GM19467 (cell line): Measurements from ENCODE around the gene FYB1.

ENCODE experiments used
- ATAC-seq: cut with Tn5 transposase; IDR thresholded peaks from one replicate; pipeline ENCODE4 v1.9.1; 2021; ENCODE audit warnings: mild to moderate bottlenecking, moderate library complexity; ENCODE audit not compliant: unreplicated experiment

The FYB1 gene

GRCh38 chr5:39208471-39208870 lies 10.9 kb downstream of the FYB1 start:
- no peak for ATAC-seq

DNA sequence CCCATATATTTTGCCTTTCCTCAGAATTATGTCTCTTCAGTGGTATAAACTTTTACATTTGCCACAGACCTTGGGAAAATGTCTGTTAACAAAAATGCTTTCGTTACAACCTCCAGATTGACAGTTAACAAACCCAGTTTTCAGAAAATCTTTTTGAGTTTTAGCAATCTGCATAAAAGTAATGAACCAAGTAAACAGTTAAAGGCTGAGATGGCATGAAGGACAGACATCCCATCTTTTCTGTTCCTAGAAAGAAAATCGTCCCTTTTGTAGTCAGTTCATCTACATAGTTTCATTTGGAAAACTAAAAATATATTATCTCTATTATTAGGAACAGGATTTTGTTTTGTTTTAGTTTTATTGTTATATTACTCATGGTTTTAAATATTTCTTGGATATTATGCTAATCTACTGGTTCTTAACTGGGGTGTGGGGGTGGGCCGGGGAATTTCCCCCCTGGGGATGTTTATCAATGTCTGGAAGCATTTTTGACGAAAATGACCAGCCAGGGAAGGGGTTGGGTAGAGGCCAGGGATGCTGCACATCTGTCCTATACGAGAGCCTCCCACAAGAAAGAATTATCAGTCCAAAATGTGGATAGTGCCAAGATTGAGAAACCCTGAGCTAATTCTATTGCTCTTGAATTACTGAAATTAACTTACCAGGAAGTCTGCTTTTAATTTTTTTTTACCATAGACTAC lies 11.9 kb downstream of the FYB1 start:
- no peak for ATAC-seq

DNA sequence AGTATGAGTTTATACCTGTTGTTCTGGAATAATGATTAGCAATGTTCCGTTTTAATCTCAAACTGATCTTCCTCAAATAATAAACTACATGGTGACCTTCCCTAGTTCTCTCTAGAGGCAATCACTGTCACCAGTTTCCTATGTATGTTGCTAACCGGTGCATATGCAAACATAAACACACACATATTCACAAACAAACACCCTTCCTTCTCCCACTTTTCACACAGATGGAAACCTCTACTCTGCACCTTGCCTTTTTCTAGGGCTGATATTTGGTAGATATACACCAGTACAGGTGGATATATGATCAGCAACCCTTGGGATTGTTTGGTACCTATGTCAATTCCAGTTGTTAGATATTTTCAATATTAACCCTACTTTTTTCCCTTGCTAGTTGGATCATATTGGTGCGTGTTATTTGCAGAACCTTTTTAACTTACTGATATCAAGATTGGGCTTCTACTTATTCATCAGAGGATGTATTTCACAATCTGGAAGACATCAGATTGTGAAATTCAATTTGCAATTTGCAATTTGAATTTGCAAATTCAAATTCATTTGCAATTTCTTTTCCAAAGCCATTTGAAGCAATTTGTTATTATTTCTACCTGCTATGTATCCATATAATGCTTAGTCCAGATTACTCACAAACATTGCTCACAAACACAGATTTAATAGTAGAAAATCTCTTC lies 12.6 kb downstream of the FYB1 start:
- ATAC-seq, result no peak

DNA sequence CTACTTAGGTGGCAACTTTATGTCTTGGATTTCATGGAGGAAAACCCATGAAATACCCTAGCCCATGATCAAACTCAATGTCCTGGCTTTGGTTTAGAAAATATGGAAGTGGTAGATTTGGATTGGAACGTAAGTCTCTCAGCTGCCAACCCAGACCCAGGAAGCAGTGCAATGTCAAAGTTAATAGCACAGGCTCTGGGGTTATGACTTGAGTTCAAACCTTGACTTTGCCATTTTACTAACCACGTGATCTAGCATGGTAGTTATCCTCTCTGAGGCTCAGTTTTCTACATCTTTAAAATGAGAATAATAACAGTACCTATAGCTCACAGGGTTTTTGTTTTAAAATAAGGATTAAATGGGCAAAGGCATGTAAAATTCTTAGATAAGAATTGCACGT lies 13.8 kb downstream of the FYB1 start:
- no peak for ATAC-seq

- ATAC-seq, result no peak
Observed at GRCh38 chr5:39203951-39204350, 15.4 kb downstream of the FYB1 start.

DNA sequence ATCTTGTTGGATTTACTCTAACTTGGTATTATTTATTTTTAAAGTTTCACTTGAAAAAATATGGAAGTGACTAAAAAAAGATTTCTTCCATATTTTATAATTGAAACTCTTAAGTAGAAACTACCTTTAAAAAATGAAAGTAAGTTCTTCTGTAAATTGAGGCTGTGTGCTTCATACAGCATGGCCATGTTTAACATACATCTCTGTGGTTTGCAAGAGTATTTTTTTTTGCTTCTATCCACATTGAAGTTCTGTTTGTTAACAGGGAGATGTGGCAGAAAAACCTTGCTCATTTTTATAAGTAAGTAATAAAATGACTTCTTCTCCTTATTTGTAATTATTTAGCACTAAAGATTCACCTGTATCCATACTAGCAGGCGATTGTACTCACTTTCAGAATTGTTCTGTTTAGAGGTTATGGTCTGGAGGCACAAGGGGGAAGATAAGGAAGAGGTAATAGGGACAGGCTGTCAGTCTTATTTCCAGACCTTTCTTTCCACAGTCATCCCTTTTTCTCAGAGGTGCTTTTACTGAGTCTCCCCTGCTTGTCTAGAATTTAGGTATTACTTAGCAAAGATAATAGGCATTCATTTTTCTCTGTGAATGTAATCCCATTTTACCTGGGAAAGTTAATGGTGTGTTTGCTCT lies 16.0 kb downstream of the FYB1 start:
- ATAC-seq, result no peak

DNA sequence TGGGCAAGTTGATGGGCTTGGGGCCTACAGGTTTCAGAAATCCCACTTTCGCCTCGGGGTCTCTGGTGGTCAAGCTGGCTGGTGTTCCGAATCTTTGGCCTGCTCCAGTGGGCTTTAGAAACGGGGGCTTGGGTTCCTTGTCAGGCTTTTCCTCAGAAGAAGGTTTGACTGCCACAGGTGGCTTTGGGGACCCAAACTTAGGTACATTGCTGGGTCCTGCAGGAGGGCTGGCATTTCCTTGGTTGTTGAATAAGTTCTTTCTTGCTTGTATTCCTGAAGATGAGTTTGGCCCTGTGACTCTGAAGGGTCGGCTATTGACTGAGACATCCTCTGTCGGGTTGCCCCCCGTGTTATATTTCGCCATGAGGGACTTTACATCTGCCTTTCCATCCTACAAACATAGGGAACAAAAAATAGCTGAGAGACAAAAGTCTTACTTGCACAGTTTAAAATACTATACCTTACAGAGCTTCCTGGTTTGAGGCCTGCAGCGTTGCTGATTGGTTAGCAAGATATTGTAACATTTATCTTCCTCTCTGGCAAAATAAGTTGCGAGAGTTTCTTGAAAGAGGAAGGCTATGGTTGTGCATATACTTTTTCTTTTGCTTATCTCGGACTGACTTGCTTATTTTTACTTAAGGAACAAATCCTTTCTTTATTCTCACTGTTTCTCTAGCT lies 16.6 kb downstream of the FYB1 start:
- no peak for ATAC-seq

- ATAC-seq, result no peak
Observed at GRCh38 chr5:39201781-39202596, 17.4 kb downstream of the FYB1 start.

- no peak for ATAC-seq
Observed at GRCh38 chr5:39201160-39201780, 18.1 kb downstream of the FYB1 start.

GRCh38 chr5:39200081-39200480 lies 19.3 kb downstream of the FYB1 start:
- no peak for ATAC-seq

- ATAC-seq, result no peak
Observed at GRCh38 chr5:39199335-39199734, 20.0 kb downstream of the FYB1 start.

GRCh38 chr5:39198127-39198526 lies 21.2 kb downstream of the FYB1 start:
- ATAC-seq, result no peak

- no peak for ATAC-seq
Observed at GRCh38 chr5:39197556-39197955, 21.8 kb downstream of the FYB1 start.

GRCh38 chr5:39195198-39195826 lies 24.1 kb downstream of the FYB1 start:
- no peak for ATAC-seq

- ATAC-seq, result no peak
Observed at GRCh38 chr5:39194466-39195136, 24.8 kb downstream of the FYB1 start.

DNA sequence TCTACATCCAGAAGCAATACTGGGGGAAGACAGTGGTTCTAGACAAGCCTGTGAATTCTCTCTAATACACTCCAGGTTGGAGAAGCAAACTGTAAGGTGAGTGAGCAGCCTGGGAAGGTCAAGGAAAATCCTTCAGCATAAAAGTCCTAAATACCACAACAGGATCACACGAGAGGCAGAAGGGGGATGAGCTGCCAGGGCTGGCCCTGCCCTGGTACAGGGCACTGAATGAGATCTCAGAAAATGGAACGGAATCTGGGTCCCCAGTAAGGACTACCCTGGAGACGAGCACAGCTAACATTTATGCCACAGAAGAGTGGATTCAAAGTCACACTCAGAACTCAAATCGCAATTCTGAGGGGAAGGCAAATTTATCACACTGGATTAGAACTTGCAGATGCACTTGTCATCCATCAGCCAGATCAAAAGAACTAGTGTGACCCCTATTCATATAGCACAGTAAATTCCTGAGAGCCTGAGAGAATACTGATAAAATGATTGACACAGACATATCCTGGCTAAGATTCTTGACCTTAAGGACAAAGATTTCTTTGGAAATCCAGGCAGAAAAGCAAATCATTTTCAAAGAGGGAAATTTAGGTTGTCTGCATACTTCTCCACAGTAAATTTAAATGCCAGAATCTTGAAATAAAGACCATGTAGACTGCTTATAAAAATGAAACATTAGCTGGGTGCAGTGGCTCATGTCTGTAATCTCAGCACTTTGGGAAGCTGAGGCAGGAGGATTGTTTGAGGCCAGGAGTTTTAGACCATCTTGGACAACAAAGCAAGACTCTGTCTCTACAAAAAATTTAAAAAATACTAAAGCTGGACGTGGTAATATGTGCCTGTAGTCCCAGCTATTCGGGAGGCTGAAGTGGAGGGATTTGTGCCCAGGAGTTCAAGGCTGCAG lies 25.6 kb downstream of the FYB1 start:
- ATAC-seq, result no peak

DNA sequence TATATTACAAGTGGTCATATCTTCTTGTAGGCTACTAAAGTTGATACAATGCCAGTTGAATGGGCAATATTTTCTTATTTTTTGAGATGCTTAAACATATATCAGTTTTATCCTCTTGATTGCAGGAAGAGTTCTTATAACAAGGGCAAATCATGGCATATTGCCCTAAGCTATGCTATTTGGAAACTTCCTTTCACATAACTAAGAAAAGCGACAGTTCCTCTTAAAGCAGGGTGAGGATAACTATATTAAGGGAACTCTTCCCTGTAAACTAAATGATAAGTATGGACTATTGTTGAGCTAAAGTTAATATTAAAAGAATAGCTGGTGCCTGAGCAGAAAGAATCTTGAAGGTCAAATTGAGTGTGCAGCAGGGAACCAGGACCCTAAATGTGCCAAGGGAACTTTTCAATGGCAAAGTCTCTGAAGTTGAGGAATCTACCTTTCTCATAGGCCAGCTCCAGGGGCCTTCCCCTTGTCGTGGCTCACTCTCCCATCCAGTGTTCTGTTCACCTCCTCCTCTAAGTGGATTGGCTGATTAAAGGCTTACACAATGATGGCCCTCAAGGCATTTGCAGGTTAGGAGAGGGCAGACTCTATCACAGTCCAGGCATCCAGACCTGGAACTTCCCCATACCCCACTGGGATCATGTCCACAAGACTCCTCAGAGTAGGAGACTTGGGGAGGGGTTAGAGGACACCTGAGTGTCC lies 26.8 kb downstream of the FYB1 start:
- no peak for ATAC-seq

DNA sequence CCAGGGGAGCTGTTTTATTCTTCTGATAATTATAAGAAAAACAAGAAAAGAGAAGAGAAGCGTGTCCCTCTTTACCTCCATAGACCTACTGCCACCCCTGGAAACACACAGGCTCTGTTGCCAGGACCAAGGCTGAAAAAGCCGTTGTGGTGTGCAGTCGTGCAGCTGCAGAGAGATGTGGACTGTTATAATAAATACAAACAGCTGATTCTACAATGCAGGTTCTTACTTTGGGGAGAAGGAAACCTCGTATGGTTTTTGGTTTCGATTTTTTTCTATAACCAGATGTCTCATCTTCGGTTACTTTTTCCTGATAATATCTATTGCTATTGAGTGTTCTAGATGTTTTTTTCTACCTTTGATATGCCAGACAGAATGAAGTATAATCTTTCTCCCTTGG lies 28.1 kb downstream of the FYB1 start:
- no peak for ATAC-seq
